Stimulated activated CD4-positive, alpha-beta T cell treated with anti-CD3 and anti-CD28 coated beads, Interleukin-15, amount 100 ng/mL, for 24 hours (primary cell): ENCODE measurements around the gene RPL29.

Experiments used
- DNase-seq: peaks from one replicate; pipeline ENCODE4 v3.0.0-alpha.2; 2020

RPL29 gene

GRCh38 chr3:51944451-51945021 lies 51.2 kb downstream of the RPL29 start:
- DNase-seq, result no peak
